ENCODE results near the gene APCDD1L.

DNA sequence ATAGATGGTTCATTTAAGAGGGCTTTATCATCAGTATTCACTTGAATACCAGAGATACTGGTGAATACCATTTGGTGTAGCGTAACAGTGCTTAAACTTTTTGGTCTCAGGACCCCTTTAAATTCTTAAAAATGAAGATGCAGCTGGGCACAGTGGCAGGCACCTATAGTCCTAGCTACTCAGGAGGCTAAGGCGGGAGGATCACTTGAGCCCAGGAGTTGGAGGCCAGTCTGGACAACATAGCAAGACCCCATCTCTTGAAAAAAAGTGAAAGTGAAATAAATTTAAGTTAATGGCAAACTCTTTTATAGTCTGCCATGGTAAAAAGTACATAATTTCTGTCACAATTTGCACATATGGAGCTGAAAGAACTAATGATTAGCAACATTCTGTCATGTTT lies 86.8 kb downstream of the APCDD1L start:
- TF ChIP-seq, protein P1, sequence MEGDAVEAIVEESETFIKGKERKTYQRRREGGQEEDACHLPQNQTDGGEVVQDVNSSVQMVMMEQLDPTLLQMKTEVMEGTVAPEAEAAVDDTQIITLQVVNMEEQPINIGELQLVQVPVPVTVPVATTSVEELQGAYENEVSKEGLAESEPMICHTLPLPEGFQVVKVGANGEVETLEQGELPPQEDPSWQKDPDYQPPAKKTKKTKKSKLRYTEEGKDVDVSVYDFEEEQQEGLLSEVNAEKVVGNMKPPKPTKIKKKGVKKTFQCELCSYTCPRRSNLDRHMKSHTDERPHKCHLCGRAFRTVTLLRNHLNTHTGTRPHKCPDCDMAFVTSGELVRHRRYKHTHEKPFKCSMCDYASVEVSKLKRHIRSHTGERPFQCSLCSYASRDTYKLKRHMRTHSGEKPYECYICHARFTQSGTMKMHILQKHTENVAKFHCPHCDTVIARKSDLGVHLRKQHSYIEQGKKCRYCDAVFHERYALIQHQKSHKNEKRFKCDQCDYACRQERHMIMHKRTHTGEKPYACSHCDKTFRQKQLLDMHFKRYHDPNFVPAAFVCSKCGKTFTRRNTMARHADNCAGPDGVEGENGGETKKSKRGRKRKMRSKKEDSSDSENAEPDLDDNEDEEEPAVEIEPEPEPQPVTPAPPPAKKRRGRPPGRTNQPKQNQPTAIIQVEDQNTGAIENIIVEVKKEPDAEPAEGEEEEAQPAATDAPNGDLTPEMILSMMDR (IDR thresholded peaks at IDR 0.05; ENCODE audit: poor library complexity, severe bottlenecking), result no peak
- TF ChIP-seq RAD21 (conservative IDR thresholded peaks at IDR 0.05) (no peak), EZH2 (IDR thresholded peaks at IDR 0.05; ENCODE audit: borderline replicate concordance, insufficient read depth, low read length, poor library complexity, severe bottlenecking) (no peak), EP300 (conservative IDR thresholded peaks at IDR 0.05; ENCODE audit: poor library complexity, severe bottlenecking) (no peak), POLR2AphosphoS5 (IDR thresholded peaks at IDR 0.05) (no peak), MXI1 (conservative IDR thresholded peaks at IDR 0.05; ENCODE audit: poor library complexity, severe bottlenecking) (no peak)
- TF ChIP-seq, protein P2, sequence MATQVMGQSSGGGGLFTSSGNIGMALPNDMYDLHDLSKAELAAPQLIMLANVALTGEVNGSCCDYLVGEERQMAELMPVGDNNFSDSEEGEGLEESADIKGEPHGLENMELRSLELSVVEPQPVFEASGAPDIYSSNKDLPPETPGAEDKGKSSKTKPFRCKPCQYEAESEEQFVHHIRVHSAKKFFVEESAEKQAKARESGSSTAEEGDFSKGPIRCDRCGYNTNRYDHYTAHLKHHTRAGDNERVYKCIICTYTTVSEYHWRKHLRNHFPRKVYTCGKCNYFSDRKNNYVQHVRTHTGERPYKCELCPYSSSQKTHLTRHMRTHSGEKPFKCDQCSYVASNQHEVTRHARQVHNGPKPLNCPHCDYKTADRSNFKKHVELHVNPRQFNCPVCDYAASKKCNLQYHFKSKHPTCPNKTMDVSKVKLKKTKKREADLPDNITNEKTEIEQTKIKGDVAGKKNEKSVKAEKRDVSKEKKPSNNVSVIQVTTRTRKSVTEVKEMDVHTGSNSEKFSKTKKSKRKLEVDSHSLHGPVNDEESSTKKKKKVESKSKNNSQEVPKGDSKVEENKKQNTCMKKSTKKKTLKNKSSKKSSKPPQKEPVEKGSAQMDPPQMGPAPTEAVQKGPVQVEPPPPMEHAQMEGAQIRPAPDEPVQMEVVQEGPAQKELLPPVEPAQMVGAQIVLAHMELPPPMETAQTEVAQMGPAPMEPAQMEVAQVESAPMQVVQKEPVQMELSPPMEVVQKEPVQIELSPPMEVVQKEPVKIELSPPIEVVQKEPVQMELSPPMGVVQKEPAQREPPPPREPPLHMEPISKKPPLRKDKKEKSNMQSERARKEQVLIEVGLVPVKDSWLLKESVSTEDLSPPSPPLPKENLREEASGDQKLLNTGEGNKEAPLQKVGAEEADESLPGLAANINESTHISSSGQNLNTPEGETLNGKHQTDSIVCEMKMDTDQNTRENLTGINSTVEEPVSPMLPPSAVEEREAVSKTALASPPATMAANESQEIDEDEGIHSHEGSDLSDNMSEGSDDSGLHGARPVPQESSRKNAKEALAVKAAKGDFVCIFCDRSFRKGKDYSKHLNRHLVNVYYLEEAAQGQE (IDR thresholded peaks at IDR 0.05; ENCODE audit: borderline replicate concordance), result no peak

All from neural cell (in vitro differentiated cells).